ENCODE measurements around the gene DNAJC10.

GRCh38 chr2:182761903-182762302 is 45.8 kb downstream of the DNAJC10 start:
- TF ChIP-seq EP300 (IDR thresholded peaks at IDR 0.05; ENCODE audit: borderline replicate concordance) (no peak), FOXM1 (IDR thresholded peaks at IDR 0.05; ENCODE audit: borderline replicate concordance, low read depth) (no peak)
